D341Med (cell line): Measurements from ENCODE around the gene MAP7D3.
A peak's percentile ranks its signal among the peaks of the same experiment; 100 is the strongest.
"Not testable (repeated sequence)": the region's sequence is repeated elsewhere in the genome, so short reads cannot be mapped to it uniquely, and the experiment has no call there.

Experiments used
- DNase-seq: peaks from one replicate; pipeline ENCODE4 v3.0.0; 2012; ENCODE audit warnings: low spot score

The MAP7D3 gene

GRCh38 chrX:136182414-136182813, 68.8 kb downstream of the MAP7D3 start:
- DNase-seq, result no peak

- no peak for DNase-seq
These were observed 72.1 kb downstream of the MAP7D3 start for GRCh38 chrX:136179133-136179532.

GRCh38 chrX:136176399-136176825, 74.8 kb downstream of the MAP7D3 start:
- DNase-seq, result no peak

- no peak for DNase-seq
These were observed 79.8 kb downstream of the MAP7D3 start for GRCh38 chrX:136171420-136171819.

- no peak for DNase-seq
These were observed 80.9 kb downstream of the MAP7D3 start for GRCh38 chrX:136170139-136170800.

GRCh38 chrX:136168929-136169735, 82.1 kb downstream of the MAP7D3 start:
- no peak for DNase-seq

- not testable (repeated sequence) for DNase-seq
These were observed 83.2 kb downstream of the MAP7D3 start for GRCh38 chrX:136167989-136168388.

GRCh38 chrX:136166221-136166855, 84.9 kb downstream of the MAP7D3 start:
- peak; percentile 31 for DNase-seq

- no peak for DNase-seq
These were observed 85.8 kb downstream of the MAP7D3 start for GRCh38 chrX:136165406-136165805.

GRCh38 chrX:136163689-136164088, 87.5 kb downstream of the MAP7D3 start:
- DNase-seq, result no peak
